RCC 7860 (cell line): Measurements from ENCODE around the gene MED7.
A peak's percentile ranks its signal among the peaks of the same experiment; 100 is the strongest.

ENCODE experiments used
- DNase-seq: peaks from one replicate; pipeline ENCODE4 v3.0.0-alpha.2; 2015; ENCODE audit warnings: low spot score
- FAIRE-seq: peaks from 2 replicates; lab custom pipeline; 2012; peaks lifted over from hg19 to GRCh38; lab: Jason Lieb, UNC

Gene MED7

DNA sequence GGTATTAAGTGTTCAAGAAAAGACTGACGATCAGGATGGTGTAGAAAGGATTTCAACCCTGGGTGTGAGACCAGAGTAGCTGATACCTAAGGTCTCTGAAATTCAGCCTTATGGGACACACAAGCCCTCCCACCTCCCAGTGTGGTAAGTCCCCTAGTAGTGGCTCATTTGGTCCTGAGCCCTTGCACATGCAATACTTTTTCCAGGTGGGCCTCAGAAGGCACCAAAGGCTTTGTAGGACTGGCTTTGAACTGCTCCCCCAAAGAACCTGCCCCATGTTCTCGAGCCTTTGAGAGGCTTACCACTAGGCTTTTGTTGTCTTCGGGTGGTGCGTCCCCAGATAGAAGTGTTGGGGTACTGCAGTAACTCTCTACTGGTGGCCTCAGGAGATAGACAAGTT, 22.6 kb upstream of the MED7 start:
- FAIRE-seq = no peak
- no peak for DNase-seq

DNA sequence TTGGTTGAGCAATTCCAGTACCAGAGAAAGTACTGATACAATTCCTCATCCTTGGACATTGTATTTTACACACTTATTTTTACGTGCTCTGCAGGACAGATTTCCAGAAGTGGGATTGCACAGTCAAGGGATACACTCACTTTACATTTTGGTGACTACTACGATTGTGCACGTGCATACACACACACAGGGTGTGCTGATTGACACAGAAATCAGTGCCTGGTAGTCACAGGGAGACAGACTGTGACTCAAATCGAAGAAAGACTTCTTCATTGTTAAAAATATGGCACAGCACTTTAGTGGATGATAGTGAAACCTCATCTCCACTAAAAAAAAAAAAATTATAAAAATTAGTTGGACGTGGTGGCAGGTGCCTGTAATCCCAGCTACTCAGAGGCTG, 21.9 kb upstream of the MED7 start:
- DNase-seq = no peak

DNA sequence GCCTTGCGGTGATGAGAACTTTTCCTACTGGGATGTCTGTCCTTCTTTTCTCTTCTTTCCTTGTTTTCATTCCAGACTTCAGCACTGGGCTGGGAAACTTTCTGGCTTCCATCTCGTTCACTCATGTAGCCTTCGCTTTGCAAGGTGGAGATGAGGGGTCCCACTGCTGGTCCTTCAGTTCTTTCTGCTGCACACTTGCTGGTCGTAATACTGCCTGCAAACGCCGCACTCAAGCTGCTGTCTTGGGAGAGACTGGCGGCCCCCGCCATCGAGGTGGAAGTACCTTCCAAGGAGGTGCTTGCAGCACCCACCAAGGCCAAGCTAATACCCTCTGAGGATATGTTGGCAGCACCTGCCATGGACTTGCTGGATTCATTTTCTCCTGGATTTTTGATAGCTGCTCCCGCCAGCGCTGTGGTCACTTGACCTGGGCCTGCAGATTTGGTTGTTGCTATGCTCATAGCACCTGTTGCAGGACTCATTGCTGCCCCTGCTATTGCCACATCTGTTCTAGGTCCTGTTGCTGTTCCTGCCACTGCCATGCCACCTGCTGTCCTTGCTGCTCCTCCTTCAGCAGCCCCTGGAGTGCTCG, 20.4 kb upstream of the MED7 start:
- FAIRE-seq (no peak), DNase-seq (no peak)

More for the DNA sequence above, 21.9 kb upstream of the MED7 start:
- no peak for FAIRE-seq

DNA sequence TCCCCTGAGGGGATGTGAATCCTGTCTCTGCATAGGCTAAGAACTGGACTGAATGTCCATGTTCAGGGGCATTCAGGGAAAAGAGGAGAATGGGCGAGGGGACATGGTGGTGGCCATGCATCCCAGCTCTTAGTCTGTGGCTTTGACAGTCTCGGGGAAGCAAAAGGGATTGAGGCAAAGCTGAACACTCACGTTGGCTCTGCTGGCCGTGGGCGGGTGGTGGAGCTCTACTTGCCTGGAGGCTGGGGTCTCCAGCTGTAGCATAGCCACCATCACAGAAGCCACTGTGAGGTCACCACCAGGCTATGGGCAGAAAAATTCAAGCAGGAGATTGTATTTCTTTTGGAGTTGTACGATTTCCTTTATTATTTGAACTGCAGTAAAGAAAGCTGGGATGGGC, 19.3 kb upstream of the MED7 start:
- FAIRE-seq = no peak

DNA sequence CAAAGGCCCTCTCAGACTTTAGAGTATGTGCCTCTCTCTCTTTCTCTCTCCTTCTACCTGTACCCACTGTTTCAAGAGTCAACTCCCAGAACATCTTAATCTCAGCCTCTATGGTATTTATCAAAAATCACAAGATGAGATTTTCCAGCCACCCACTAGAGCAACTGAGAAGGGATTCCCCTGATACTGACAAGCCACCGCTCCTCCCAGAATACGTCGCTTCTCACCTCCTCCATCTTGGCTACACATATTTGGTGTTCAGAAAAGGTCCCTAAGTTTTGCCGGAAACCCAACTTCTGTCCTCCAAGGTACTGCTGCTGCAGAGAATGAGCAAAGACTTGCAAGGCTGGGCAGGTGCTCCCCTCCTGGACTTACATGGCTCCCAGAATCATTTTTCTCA, 17.3 kb upstream of the MED7 start:
- no peak for DNase-seq
- FAIRE-seq = no peak

More for the DNA sequence above, 19.3 kb upstream of the MED7 start:
- DNase-seq = no peak

DNA sequence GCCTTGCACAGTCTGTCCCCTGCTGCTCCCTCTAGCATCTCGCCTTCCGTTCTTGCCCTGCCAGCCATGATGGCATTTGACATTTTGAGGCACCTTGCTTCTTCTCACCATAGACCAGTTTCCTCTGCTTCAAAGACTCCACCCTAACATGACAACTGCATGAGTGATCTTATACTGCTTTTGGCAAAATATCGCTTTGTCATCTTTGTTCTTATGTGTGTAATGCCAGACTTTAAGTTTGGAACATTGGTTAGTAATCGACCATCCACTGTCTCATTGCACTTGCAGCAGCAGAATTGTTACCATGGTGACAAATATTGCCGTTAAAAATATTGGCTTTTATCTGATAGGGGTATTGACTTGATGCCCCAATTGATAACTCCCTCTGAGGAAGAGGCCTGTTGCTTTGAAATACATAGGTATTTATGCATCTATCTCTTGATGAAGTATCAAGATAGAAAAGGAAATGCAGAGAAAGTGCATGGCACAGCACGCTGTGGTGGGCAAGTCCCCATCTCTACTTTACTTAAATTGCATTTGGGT, 16.6 kb upstream of the MED7 start:
- DNase-seq = no peak
- no peak for FAIRE-seq

DNA sequence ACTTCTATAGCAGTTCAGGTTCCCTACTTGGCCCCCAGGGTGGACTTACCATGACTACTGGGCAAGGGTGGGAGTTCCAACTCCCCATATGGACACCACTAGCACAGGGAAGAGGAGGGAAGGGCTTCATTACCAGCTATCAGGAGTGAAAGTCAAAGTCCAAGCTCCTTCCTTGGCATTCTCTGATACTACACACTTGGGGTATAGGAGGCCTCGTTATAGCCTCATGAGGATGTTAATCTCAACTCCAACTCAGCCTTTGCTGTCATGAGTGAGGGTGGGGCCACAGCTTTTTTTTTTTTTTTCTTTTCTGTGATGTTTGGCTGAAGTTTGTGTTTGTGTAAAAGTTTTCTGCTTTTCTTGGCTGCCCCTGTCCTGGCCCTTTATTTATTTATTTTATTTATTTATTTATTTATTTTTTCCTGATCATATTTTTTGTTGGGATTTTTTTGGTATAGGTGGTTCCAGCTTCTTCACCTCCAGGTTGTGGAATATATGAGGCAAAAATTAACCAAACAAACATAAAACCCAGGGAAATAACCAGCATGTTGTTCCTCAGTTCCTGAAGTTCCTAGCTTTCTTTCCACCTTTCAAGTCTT, 14.7 kb upstream of the MED7 start:
- FAIRE-seq (no peak), DNase-seq (no peak)

DNA sequence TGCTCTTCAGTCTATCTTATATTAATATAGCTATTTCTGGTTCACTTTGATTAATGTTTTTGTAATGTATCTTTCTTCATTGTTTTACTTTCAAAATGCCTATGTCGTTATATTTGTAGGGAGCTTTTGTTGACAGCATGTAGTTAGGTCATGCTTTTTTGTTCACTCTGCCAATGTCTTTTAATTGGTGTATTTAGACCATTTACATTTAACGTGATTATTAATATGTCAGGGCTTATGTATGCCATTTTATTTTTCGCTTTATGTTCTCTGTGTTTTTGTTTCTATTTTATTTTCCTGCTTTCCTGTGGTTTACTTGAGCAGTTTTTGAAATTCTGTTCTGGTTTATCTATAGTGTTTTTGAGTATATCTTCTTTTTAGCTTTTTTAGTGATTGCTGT, 12.6 kb upstream of the MED7 start:
- FAIRE-seq (no peak), DNase-seq (no peak)

DNA sequence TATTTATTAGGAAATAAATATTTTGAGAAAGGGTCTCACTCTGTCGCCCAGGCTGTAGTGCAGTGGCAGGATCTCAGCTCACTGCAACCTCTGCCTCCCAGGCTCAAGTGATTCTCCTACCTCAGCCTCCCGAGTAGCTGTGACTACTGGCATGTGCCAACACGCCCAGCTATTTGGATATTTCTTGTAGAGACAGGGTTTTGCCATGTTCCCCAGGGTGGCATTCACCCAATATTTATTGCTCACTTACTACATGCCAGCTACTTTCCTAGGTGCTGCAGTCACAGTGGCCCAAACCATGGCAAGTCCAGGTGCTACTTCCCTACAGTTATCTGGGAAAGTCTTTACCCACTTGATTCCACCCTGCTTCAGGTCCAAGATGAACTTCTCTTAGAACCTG, 8.3 kb upstream of the MED7 start:
- no peak for DNase-seq
- FAIRE-seq = no peak

DNA sequence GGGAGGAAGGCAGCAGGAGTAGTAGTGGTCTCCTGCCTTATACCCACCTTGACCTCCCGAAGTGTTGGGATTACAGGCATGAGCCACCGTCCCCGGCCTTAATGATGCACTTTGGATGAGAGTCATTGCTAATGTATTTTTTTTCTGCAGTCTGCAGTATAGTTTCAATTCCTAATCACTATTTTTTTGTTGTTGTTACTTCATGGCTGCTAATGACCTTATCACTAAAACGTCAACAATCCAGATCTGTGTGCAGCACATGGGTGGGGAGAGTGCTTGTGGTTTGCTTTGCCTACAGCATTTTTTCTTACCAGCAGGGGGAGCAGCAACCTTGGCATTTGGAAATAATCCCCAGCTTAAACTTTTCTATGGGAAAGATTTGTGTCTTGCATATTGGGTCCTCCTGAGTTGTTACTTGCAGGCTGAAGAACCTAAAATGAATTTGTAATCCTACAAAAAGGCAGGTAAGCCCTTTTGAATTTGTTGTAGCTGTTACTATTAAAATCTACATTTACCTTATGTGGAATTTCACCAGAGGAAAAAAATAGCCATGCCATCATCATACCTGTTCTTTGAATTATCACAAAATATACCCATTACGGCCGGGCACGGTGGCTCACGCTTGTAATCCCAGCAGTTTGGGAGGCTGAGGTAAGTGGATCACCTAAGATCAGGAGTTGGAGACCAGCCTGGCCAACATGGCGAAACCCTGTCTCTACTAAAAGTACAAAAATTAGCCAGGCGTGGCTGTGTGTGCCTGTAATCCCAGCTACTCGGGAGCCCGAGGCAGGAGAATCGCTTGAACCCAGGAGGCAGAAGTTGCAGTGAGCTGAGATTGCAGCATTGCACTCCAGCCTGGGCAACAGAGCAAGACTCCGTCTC, 6.3 kb upstream of the MED7 start:
- peak; percentile 41 for DNase-seq
- peak; percentile 52 for FAIRE-seq

DNA sequence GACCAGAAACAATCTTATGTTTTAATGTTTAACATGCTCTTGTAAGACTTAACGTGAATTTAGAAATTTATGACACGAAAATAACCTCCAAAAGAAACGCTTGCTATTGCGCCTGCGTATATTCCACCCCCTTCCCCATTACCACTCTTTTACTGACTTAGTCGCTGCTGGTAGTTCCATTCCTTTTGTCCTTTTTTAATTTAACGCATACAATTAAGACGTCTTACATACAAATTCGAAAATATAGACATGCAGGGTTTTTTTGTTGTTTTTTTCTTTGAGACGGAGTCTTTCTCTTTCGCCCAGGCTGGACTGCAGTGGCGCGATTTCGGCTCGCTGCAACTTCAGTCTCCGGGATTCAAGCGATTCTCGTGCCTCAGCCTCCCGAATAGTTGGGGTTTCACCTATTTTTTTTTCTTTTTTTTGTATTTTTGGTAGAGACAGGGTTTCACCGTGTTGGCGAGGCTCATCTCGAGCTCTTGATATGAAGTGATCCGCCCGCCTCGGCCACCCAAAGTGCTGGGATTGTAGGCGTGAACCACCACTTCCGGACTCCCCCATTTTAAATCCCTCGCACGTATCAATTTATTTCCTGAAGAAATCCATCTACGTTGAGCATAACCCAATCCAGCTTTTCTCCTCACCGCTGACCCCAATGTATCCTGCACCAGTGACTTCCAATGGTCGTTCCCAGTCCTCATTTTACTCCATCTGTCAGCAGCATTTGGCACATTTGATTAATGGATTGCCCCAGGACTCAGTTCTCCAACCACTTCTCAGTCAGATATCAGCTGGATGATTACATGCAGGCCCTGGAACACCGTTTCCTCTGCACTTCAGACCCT, 684 bp upstream of the MED7 start:
- no peak for FAIRE-seq

DNA sequence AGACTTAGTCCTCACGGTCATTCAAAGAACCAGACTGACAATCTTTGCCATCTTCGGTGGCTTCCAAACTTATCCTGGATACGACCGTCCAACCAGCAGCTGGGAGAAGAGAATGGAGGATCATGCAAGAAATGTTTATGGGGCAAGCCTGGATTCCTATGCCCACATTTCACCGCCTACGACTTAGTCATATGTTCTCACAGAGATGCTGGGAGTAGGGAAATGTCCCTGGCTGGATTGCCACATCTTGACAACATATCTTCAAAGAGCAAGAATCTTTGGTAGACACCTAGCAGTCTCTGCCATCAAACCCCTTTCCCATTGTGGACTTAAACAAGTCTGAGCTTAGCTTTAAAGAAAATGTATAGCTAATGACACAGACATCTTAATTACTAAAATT, 5.0 kb downstream of the MED7 start:
- DNase-seq = no peak
- FAIRE-seq = no peak

More for the DNA sequence above, 684 bp upstream of the MED7 start:
- DNase-seq = no peak

DNA sequence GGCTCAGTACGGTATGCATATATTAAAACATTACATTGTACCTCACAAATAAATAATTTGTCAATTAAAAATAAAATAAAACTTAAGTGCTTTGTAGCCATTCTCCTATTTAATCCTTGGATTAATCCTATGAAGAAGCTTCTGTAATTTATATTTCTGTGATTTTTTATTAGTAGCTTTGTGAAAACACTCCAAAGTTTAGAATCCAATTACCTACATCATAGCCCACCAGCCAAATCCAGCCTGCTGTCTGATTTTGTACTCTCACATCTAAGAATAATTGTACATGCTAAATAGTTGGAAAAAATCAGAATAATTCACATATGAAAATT, 10.4 kb downstream of the MED7 start:
- FAIRE-seq = no peak
- no peak for DNase-seq

DNA sequence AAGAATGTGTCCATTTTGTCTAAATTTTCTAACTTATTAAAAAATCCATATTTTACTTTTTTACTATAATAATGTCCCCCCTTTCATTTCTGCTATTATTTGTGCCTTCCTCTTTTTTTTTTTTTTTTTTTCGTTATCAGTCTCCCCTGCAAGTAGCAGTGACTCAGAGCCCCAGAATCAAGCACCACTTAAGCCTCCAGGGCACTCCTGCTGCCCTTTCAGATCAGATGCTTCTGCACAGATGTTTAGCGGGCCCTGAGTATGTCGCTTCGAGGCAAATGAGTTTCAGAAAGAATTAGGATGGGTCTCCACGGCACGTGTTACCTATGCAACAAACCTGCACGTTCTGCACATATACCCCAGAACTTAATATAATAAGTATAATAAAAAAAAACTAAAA, 11.7 kb downstream of the MED7 start:
- DNase-seq (no peak), FAIRE-seq (no peak)

DNA sequence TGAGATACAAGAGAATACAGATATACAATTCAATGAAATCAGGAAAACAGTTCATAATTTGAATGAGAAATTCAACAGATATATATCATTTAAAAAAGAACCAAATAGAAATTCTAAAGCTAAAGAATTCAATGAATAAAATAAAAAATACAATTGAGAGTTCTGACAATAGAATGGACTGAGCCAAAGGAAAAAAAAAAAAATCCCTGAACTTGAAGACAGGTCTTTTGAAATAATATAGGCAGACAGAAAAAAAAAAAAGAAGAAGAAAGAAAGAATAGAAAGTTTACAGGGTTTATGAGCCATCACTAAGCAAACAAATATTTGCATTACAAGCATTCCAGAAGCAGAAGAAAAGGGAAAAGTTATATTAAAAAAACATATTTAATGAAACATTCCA, 21.0 kb downstream of the MED7 start:
- DNase-seq = no peak
- FAIRE-seq = no peak

DNA sequence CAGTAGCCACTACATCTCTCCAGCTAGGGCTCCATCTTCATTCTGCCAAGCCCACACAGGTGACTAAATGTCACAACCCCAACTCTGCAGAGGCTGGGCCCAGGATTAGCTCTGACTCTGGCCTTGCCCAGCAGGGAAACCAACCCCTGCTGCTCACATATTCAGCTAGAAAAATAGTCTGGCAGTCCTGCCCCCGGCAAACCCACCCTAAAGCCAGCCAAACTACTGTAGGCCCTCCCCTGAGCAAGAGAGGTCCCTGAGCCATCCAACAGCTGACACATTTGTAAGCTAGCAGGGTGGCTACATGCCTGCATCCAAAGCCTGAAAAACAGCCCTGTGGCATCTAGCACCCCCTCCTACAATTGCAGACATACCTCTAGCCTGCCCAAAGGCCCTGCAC, 22.6 kb downstream of the MED7 start:
- FAIRE-seq = no peak
- DNase-seq = no peak

DNA sequence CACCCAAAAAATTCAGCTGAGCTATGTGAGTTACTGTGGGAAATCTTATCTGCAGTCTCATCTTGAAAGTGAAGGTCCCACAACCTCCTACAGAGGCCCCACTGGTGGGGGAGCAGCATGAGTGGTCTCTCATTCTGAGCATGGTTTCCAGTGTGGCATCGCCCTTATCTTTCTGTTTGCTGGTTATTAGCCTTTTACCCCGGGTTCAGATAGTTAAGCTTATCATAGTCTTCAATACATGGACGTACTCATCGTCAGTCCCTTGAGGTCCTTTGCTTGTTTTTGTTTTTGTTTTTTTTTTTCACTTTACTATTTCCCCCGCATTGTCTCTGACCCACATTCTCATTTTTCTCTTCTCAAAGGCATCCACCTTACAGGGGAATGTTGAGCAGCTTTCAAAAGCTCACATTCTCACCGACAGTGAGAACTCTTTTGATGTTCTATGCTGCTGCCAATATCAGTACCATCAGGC, 26.1 kb downstream of the MED7 start:
- FAIRE-seq = no peak
- no peak for DNase-seq

DNA sequence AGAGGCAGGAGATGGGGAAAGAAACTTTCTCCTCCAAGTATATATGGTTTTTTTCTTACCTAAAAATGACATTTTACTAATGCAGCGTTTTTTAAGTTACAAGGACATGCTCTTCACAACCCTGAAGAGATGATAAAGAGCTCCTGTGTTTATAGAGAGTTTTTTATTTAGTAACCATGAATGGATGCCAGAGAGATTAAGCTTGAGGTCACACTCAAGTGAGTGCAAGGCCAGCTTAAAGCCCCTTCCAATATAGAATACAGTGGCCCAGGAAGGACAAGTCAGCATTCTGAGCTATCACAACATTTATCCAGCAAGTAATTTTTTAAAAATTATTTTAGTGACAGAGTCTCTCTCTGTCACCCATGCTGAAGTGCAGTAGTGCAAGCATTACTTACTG, 27.2 kb downstream of the MED7 start:
- no peak for FAIRE-seq

DNA sequence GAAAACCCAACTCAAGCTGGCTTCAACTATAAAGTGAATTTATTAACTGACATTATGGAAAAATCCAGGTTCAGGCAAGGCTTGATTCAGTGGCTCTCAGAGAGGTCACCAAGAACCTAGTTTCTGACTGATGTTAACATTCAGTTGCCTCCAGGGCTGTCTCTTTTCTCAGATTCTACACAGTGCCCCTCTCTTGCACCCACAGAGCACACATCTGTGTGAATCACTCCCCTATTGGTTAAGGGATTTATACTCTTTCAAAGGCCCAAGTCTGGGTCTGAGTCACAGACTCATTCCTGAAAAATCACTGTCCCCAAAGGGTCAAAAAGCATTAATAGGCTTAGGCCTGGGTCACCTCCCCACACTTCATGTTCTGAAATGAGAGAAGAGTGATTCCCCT, 27.7 kb downstream of the MED7 start:
- DNase-seq (no peak), FAIRE-seq (no peak)

More for the DNA sequence above, 27.2 kb downstream of the MED7 start:
- no peak for DNase-seq

DNA sequence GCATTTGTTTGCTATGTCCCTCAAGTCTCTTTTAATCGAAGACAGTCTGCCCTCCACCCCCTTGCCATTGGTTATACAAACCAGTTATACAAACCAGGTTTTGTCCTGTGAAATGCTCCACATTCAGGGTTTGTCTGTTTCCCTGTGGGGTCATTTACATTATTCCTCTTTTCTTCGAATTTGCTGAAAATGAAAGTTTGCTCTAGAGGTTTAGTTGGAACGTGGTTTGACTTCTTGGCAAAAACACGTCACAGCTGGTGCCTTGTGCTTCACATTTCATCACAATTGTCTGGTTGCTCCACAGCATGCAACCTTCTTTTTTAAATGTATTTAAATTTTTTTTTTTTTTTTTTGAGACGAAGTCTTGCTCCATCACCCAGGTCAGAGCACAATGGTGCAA, 29.7 kb downstream of the MED7 start:
- DNase-seq (no peak), FAIRE-seq (no peak)

DNA sequence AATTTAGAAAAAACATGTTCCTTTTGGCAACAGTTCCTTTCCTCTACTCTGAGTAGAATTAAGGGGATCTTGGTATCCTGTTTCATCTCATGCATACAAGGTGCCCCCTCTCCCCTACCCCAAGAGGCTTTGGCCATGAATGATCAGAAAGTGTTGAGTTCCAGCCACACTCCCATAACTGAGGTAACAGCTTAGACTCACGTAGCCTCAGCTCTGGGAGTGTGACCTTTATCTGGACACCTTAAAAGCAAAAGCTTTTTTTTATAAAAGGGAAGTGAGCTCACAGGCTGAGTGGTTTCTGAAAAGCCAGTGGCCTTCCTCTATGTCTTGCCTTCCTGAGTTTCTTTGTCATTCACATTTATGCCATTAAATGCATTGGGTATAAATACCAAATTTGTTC, 32.9 kb downstream of the MED7 start:
- no peak for FAIRE-seq

More for the DNA sequence above, 32.9 kb downstream of the MED7 start:
- no peak for DNase-seq
